Subcutaneous abdominal adipose tissue (tissue), 5 donors: Measurements from ENCODE around the gene UBE2E2.

Source experiments
- H3K27ac ChIP-seq: one replicate; pipeline ENCODE4 v1.7.0; 2013; ENCODE audit warnings: low read depth, mild to moderate bottlenecking, inconsistent platforms, low read length, moderate library complexity
- H3K27me3 ChIP-seq, 5 donors: one replicate each; pipeline ENCODE4 v1.7.0; 2013; ENCODE audit warnings: low read length in 5 of 5, inconsistent platforms in 1 of 5; ENCODE audit not compliant: control insufficient read depth in 5 of 5, insufficient read depth in 4 of 5
- H3K36me3 ChIP-seq, 5 donors: one replicate each; pipeline ENCODE4 v1.7.0; 2013; ENCODE audit warnings: low read length in 5 of 5; ENCODE audit not compliant: control insufficient read depth in 5 of 5, insufficient read depth in 5 of 5
- H3K4me1 ChIP-seq, 5 donors: one replicate each; pipeline ENCODE4 v1.7.0; 2013; ENCODE audit warnings: low read length in 5 of 5, mild to moderate bottlenecking in 3 of 5, moderate library complexity in 1 of 5; ENCODE audit not compliant: control insufficient read depth in 5 of 5, insufficient read depth in 5 of 5
- H3K4me3 ChIP-seq, 5 donors: one replicate each; pipeline ENCODE4 v1.7.0; 2013; ENCODE audit warnings: low read length in 5 of 5, low read depth in 1 of 5
- H3K9ac ChIP-seq, 5 donors: one replicate each; pipeline ENCODE4 v1.7.0; 2013; ENCODE audit warnings: low read length in 5 of 5, mild to moderate bottlenecking in 4 of 5, moderate library complexity in 3 of 5
- H3K9me3 ChIP-seq, 5 donors: one replicate each; pipeline ENCODE4 v1.7.0; 2013; ENCODE audit warnings: low read length in 5 of 5; ENCODE audit not compliant: control insufficient read depth in 5 of 5
- donor health status: healthy.
- donor health status: healthy.
- donor health status: healthy.
- donor health status: healthy.
- donor health status: healthy.

Gene UBE2E2

DNA sequence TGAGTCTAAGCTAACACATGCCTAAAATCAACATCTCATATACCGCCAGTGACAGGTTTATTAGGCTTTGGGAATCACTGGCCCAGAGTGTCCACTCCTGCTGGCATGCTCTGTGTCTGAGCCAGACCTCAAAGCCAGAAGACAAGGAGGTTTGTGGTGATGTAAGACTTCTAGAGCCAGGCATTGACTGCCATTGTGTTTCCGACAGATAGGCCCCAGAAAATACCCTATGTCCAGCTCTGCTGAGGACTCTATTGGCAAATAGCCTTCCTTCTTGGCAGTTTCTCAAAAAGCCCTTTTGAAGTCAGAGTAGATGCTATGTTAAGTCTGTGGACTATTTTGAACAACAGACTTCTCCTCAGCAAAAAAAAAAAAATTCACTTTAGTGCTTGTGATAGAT, 420.7 kb downstream of the UBE2E2 start:
- H3K27me3 ChIP-seq: no peaks in the 10 kb centered on the region

DNA sequence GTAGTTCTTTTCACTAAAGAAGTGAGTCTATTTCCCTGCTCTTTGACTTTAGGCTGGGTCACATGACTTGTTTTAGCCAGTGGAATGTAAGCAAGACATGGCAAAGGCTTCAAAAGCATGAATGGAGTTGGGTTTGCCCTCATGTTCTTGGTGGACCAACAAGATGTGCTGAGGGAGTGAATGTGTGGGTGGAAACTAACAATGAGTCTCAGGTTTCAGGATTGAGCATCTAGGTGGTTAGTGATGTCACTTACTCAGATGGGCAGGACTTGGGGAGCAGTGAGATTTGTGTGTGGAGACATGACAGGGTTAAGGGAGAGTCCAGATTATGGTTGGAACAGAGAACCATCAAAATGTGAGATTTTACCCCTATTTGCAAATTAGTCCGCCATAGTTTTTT, 421.2 kb downstream of the UBE2E2 start:
- H3K9me3 ChIP-seq: peaks cover 0 to 19% (median 16%) of the 10 kb centered on the region in 5 donors
- no peaks in the 10 kb centered on the region for H3K4me1 ChIP-seq
- H3K4me3 ChIP-seq: no peak overlapping the region
- no peaks in the 10 kb centered on the region for H3K27me3 ChIP-seq
- no peak overlapping the region for H3K9ac ChIP-seq
- H3K36me3 ChIP-seq: no peaks in the 10 kb centered on the region
- H3K27ac ChIP-seq: no peak overlapping the region

More for the DNA sequence above, 420.7 kb downstream of the UBE2E2 start:
- no peaks in the 10 kb centered on the region for H3K4me1 ChIP-seq
- H3K27ac ChIP-seq: no peak overlapping the region
- H3K9me3 ChIP-seq: peaks cover 0 to 19% (median 16%) of the 10 kb centered on the region in 5 donors
- no peaks in the 10 kb centered on the region for H3K36me3 ChIP-seq
- no peak overlapping the region for H3K9ac ChIP-seq
- no peak overlapping the region for H3K4me3 ChIP-seq

DNA sequence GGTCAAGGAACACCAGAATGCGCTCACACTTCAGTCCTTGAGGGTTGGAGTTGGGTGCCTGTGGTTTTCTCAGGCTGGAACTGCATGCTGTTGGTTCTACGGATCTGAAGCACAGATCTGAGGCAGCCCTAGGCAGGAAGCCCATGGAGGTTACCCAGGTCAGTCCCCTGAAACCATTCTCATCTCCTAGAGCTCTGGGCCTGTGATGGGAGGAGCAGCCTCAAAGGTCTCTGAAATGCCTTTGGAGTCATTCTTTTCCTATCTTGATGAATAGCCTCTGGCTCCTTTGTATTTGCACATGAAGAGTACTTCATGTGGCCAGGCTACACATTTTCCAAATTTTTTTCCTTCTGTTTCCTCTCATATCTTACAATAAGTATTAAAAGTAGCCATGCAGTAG, 423.3 kb downstream of the UBE2E2 start:
- no peaks in the 10 kb centered on the region for H3K27me3 ChIP-seq
- H3K4me1 ChIP-seq: no peaks in the 10 kb centered on the region
- no peak overlapping the region for H3K4me3 ChIP-seq
- H3K36me3 ChIP-seq: no peaks in the 10 kb centered on the region
- no peak overlapping the region for H3K9ac ChIP-seq
- H3K9me3 ChIP-seq: peaks cover 0 to 19% (median 16%) of the 10 kb centered on the region in 5 donors
- H3K27ac ChIP-seq: no peak overlapping the region

DNA sequence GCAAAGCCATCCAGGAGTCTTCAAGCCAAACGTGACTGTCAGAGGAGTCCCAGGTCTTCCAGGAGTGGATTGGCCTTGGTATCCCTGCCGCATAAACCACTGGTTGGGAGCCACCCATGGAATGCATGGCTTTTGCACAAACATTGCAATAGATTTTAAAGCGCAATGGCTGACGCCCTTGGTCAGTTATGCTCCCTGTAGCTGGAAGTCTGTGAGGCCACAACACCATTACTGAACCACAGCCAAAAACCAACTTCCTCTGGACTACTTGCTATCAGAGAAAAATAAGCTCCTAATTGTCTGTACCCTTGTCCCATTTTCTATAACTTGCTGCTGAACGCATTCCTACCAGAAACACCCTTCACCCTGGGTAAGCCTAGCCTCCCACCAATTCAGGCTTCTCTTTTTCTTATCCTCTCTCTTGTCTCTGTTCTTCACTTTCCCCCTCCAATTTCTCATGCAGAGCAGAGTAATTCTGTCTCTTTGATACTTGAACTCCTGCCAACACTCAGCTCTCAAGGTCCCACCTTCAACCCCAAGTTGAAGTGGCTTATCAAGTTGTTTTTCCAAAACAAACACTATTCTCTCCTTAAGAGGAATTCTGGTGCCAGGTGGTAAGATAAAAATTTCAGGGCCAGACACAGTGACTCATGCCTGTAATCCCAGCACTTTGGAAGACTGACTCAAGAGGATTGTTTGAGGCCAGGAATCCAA, 426.2 kb downstream of the UBE2E2 start:
- Histone ChIP-seq H3K4me3 (no peak overlapping the region), H3K36me3 (no peaks in the 10 kb centered on the region), H3K27ac (no peak overlapping the region), H3K27me3 (no peaks in the 10 kb centered on the region), H3K9ac (no peak overlapping the region), H3K9me3 (peaks cover 0 to 12% (median 9%) of the 10 kb centered on the region in 5 donors), H3K4me1 (peaks cover 0 to 15% (median 4%) of the 10 kb centered on the region in 5 donors)

DNA sequence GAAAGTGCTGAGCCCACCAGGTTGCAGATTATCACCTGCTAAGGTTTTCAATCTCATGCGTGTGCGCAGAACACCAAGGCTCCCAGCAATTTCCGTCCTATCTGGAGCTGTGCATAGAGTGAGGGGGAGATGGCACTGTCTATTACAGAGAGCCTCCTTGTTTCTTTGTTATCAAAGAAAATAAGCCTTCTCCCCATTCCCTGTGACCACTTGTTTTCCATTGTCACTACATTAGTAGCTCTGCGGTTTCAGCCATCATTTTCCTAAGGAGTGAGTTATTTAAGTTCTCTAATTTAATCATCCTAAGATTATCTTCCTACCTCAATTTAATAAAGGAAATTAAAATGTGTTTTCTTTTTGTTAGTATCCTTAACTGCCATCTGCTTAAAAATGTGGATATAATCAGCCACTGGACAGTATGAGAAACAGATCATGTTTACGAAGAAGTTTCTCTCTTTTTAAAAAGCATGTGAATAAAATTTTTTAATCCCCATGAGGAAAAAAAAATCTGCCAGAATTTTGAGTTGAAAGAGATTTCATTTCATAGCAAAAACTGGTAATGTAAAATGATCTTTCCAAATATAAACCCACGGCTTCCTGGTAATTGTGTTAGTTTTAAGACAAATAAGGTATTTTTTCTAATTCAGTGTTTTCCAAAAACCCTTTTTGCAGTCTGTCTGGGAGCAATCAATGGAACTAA, 430.3 kb downstream of the UBE2E2 start:
- no peaks in the 10 kb centered on the region for H3K9me3 ChIP-seq
- peaks cover 0 to 15% (median 4%) of the 10 kb centered on the region in 5 donors for H3K4me1 ChIP-seq
- H3K36me3 ChIP-seq: no peaks in the 10 kb centered on the region
- no peaks in the 10 kb centered on the region for H3K27me3 ChIP-seq
- H3K27ac ChIP-seq: no peak overlapping the region
- H3K4me3 ChIP-seq: no peak overlapping the region
- H3K9ac ChIP-seq: no peak overlapping the region

DNA sequence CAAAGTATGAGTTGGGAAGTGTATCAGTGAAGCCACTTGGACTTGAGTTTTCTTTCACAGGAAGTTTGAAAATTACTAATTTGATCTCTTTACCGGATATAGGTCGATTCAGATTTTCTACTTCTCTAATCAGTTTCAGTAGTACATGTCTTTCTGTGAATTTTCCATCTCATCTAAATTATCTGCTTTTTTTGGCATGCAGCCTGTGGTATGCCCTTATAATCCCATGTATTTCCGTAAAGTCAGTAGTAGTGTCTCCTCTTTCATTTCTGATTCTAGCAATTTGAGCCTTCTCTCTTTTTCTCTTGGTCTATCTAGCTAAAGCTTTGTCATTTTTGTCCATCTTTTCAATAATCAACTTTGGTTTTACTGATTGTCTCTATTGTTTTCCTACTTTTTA, 434.2 kb downstream of the UBE2E2 start:
- Histone ChIP-seq H3K4me3 (no peak overlapping the region), H3K36me3 (no peaks in the 10 kb centered on the region), H3K9me3 (no peaks in the 10 kb centered on the region), H3K27ac (no peak overlapping the region), H3K27me3 (no peaks in the 10 kb centered on the region), H3K4me1 (peaks cover 0 to 19% (median 4%) of the 10 kb centered on the region in 5 donors), H3K9ac (no peak overlapping the region)

DNA sequence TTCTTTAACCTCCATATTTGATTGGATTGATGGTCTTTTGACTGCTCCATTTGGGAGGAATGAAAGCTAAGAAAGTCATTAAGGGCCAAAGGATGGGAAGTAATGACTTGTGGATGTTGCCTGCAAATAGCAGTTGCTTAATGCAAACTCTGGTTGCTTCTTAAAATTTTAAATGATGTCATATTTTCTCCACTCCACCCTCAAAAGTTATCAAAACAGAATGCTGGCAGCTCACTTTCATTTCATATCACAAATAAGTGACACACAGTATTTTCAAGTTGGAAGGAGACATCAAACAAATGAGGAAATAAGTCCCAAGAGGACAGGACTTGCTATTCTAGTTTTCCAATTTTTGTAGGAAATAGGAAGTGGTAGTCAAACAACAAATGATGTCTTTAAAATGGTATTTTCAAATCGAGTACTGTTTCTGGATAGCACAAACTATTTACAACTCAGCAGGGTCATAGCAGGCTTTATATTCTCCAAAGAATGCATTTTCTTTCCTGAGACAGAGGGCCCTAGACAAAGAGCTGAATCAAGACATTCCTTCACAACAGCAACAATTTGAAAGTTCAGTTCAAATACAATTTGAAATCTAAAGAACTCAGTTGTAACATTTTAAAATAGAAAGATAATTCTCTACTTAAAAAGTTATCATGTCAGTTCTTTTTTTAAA, 437.5 kb downstream of the UBE2E2 start:
- Histone ChIP-seq H3K4me1 (peaks cover 0 to 4% (median 0%) of the 10 kb centered on the region in 5 donors), H3K9me3 (no peaks in the 10 kb centered on the region), H3K27ac (no peak overlapping the region), H3K36me3 (no peaks in the 10 kb centered on the region), H3K9ac (no peak overlapping the region), H3K4me3 (no peak overlapping the region), H3K27me3 (no peaks in the 10 kb centered on the region)
